Activated naive CD4-positive, alpha-beta T cell (primary cell): Measurements from ENCODE around the gene TMEM179.

Experiments used
- DNase-seq, 4 experiments: peaks; one replicate each; lab custom pipeline; 2025; lab: John Stamatoyannopoulos, UW

Gene TMEM179

DNA sequence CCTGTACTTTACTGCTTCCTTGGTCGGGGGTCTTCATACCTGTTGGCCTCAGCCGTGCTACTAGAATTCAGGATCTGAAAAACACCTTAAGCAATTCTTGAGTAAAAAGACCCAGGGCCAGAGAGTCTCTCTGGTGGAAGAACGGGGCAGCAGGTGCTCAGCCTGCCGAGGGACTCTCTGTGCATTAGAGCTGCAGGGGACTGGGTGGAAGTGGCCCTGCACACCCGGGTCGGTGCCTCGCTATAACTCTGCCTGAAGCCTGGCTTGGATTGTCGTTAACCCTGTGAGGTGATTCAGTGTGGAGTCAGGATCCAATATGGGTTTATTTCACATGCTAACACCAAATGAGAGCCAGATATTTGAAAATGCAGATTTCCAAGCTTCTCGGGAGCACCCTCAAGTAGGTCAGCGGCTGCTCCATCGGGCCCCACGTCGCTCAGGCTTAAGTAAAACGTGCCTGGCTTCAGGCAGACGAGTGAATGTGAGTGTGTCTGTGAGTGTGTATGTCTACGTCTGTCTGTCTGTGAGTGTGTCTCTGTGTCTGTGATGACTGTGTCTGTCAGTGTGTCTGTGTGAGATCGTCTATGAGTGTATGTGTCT lies 60.1 kb downstream of the TMEM179 start:
- no peak for DNase-seq

DNA sequence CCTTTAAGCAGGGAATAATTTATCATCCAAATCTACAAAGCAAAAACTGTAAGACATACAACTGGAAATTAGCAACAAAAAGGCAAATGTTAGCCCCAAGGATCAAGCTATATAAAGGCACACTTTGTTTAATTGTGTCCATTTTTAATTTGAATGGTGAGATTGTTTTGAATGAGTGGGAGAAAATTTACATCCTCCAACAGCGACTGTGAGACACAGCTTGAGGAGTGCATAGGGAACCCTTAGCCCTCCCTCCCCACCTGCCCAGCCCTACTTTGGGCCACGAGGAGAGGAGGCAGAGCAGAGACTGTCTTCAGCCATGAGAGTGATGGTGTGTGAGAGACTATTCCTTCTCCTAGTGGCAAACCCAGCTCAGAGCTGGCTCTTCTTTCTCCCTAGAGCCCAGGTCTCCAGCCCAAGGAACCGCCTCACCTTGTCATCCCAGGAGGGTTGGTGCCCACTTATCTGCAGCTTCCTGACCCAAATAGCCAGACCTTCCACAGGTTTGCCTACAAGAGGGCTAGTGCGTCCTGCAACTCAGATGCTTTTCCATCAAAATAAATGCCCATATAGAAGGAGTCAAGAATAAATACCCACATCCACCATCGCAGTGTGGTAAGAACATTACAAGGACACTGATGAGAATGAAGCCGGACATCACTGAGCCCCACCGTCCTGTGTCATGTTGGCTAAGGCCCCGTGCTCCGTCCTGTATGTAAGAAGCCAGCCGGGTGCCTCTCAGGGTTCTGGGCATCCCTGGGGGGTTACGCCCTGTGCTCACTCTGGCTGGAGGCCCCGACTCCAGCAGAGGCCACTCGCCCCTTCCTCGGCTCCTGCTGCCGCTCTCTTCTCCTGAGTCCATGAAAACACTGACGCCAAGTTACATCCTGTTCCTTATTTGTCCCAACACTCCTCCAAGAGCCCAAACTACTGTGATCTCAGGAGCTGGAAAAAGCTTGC lies 61.4 kb downstream of the TMEM179 start:
- no peak for DNase-seq

DNA sequence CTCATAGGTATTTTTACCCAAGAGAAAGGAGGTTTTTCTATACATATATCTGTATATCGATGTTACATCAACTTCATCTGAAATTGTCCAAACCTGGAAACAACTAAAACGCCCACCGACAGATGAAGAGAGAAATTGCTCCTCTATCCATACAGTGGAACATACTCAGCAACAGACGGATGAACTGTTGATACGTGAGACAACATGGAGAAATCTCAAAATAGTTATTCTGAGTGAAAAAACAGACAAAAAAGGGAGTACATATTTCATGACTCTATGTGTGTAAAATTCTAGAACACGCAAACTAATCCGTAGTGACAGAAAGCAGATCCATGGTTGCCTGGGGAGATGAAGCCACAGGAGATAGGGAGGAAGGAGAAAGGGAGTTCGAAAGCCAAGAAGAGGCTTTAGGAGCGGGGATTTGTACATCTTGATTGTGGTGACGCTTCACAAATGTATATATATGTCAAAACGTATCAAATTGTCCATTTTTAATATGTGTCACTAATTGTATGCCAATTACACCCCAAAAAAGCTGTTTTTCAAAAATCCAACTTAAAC lies 62.6 kb downstream of the TMEM179 start:
- DNase-seq: no peak
